Heart left ventricle (tissue), 16 donors: ENCODE measurements around the gene HSD17B1. TPM values are rescaled to one million over a fixed set of nuclear protein-coding genes. Genes with fewer than 3 reads are reported as not detected.

Experiments used
- ATAC-seq, 4 donors: fragments of 200-7000 bp; cut with Tn5 transposase; one replicate each; pipeline ENCODE4 v1.9.1; 2020 to 2022; ENCODE audit warnings: moderate library complexity in 4 of 4, mild to moderate bottlenecking in 3 of 4, moderate number of reproducible peaks in 1 of 4
- DNase-seq, 5 donors: peaks; one replicate each; pipeline ENCODE4 v3.0.0-alpha.2; 2020
- H3K27ac ChIP-seq, 12 donors: fragments of 200-600 bp; sonication (generic) in 4 of 12; one replicate each; pipeline versions ENCODE4 v1.5.0 to v1.8.0; 2016 to 2022; ENCODE audit warnings: mild to moderate bottlenecking in 2 of 12
- H3K27me3 ChIP-seq, 9 donors: fragments of 200-600 bp; sonication (generic) in 2 of 9; one replicate each; pipeline versions ENCODE4 v1.5.1 to v1.8.0; 2016 to 2022; ENCODE audit warnings: mild to moderate bottlenecking in 3 of 9
- H3K36me3 ChIP-seq, 9 donors: fragments of 200-600 bp; sonication (generic) in 2 of 9; one replicate each; pipeline versions ENCODE4 v1.5.0 to v1.8.0; 2018 to 2022; ENCODE audit warnings: mild to moderate bottlenecking in 2 of 9
- H3K4me1 ChIP-seq, 12 donors: fragments of 200-600 bp; sonication (generic) in 4 of 12; one replicate each; pipeline versions ENCODE4 v1.5.0 to v1.8.0; 2016 to 2022; ENCODE audit warnings: mild to moderate bottlenecking in 3 of 12
- H3K4me3 ChIP-seq, 12 donors: fragments of 200-600 bp; sonication (generic) in 4 of 12; one replicate each; pipeline versions ENCODE4 v1.5.0 to v1.8.0; 2017 to 2022; ENCODE audit warnings: mild to moderate bottlenecking in 9 of 12, moderate library complexity in 4 of 12
- H3K9me3 ChIP-seq, 12 donors: fragments of 200-600 bp; sonication (generic) in 4 of 12; one replicate each; pipeline versions ENCODE4 v1.5.0 to v1.8.0; 2016 to 2022; ENCODE audit warnings: mild to moderate bottlenecking in 1 of 12
- POLR2A ChIP-seq, 2 donors: fragments of 450-650 bp; IDR thresholded peaks; one replicate each; pipeline ENCODE4 v1.6.1; 2017; ENCODE audit warnings: antibody characterized with exemption in 2 of 2, mild to moderate bottlenecking in 2 of 2, moderate library complexity in 2 of 2
- WGBS, 4 donors: extraction: QIAGEN DNeasy Blood & Tissue Kit in 2 of 4; methylation state at CpG; one replicate each; pipeline versions ENCODE4 v1.1.5 to v1.1.7; 2013 to 2018; 5-methylcytosine and 5-hydroxymethylcytosine counted together
- intact Hi-C, 10 donors: fragments of 100-400 bp; cut with DNase I; formaldehyde crosslinking; loops; one replicate each; pipeline versions ENCODE4 v1.11.1 to v1.14.2; 2022
- polyA plus RNA-seq, 2 donors: library from polyadenylated mRNA; stranded (reverse); fragments of 200-250 nt; gene quantifications; one replicate each; pipeline ENCODE4 v1.2.3, GENCODE V29; 2013
- total RNA-seq, 9 donors: library from RNA; depleted of rRNA in 2 of 9; stranded (reverse); fragments of >200 nt in 2 of 9; fragmentation: NEBNext Ultra II Directional in 3 of 9; extraction: Animal tissue kit (Norgen Biotek cat#: 25700) in 3 of 9; gene quantifications; one replicate each; pipeline versions ENCODE4 v1.1.0 to v1.2.4, GENCODE V29; 2016 to 2023
- TF ChIP-seq, protein P1 (sequence below), 12 donors: fragments of 200-600 bp; sonication (generic) in 4 of 12; IDR thresholded peaks; one replicate each; pipeline versions ENCODE4 v1.5.0 to v1.8.0; 2018 to 2022; ENCODE audit warnings: antibody characterized with exemption in 12 of 12, mild to moderate bottlenecking in 5 of 12
- donor health status: ischemic (EF 13 %, LVEDD 7.1; RV severe dilation, severe dysfunction).
- donor health status: healthy with polysubstance abuse.
- donor health status: DM: no; HTN: yes; CAD: no.
- donor health status: DM: no; HTN: no; CAD: no.
- donor health status: ischemic (EF 25% LVEDD 6.9; RV normal size, moderate dysfunction).
- donor health status: ischemic (EF 25% LVEDD 5.7; RV mildly dilated, moderate dysfunction).
- donor health status: healthy.
- donor health status: DM: yes; HTN: yes; CAD: no.
- donor health status: ischemic (EF 35%, LVEDD 5.7; RV mildly dilated, moderate dysfunction).
- donor health status: nonischemic (EF 11% LVEDD 7.7; RV severe dilation, severe dysfunction).
- donor health status: DM: yes; HTN: yes; CAD: no.
- donor health status: PGD.
- donor health status: ischemic (EF 29% LVEDD 5.4; RV normal size, mild dysfunction).
- donor health status: nonischemic (EF 23%, LVEDD 6.1; RV moderate dilation, normal function).

HSD17B1 gene
- total and polyA plus RNA-seq, 11 donors = 0.32 to 1.8 (median 1.1) TPM; not detected in 1

GRCh38 chr17:42535155-42536047 is 17.3 kb upstream of the HSD17B1 start:
- no peaks in the 10 kb centered on the region for H3K9me3 ChIP-seq
- TF ChIP-seq, protein P1, sequence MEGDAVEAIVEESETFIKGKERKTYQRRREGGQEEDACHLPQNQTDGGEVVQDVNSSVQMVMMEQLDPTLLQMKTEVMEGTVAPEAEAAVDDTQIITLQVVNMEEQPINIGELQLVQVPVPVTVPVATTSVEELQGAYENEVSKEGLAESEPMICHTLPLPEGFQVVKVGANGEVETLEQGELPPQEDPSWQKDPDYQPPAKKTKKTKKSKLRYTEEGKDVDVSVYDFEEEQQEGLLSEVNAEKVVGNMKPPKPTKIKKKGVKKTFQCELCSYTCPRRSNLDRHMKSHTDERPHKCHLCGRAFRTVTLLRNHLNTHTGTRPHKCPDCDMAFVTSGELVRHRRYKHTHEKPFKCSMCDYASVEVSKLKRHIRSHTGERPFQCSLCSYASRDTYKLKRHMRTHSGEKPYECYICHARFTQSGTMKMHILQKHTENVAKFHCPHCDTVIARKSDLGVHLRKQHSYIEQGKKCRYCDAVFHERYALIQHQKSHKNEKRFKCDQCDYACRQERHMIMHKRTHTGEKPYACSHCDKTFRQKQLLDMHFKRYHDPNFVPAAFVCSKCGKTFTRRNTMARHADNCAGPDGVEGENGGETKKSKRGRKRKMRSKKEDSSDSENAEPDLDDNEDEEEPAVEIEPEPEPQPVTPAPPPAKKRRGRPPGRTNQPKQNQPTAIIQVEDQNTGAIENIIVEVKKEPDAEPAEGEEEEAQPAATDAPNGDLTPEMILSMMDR (IDR thresholded peaks at IDR 0.05) = no peak
- TF ChIP-seq POLR2A (IDR thresholded peaks at IDR 0.05) = no peak
- whole genome bisulfite sequencing, 4 donors = 36 to 46% (median 38%) methylated on average over 23 to 26 of the region's 26 CpGs
- intact Hi-C loops = no loop called here
- peak overlapping the region; percentile 28 to 97 (median 86) for H3K27ac ChIP-seq
- DNase-seq (no peak), ATAC-seq (peak in 2 of 4 donors; percentile 0 to 7)
- no peaks in the 10 kb centered on the region for H3K27me3 ChIP-seq
- peaks cover 0 to 23% (median 16%) of the 10 kb centered on the region in 9 donors for H3K36me3 ChIP-seq
- peak overlapping the region; percentile 9 to 81 (median 72) for H3K4me3 ChIP-seq
- H3K4me1 ChIP-seq = peaks cover 9 to 37% (median 22%) of the 10 kb centered on the region in 12 donors

GRCh38 chr17:42536048-42536371 is 16.7 kb upstream of the HSD17B1 start, which contains the start of gene NAGLU:
Gene NAGLU, plus strand, starts transcription at chr17:42536241. Its CDS starts 32 bp downstream, at chr17:42536273.
- 0 to 4% (median 1%) methylated on average over 5 to 40 of the region's 40 CpGs for WGBS, 4 donors
- peak within 1 kb of the TSS; percentile 26 to 81 (median 72) for H3K4me3 ChIP-seq
- ATAC-seq (peak; percentile 83 to 95 (median 90)), DNase-seq (peak; percentile 97 to 99 (median 98))
- peak within 1 kb of the TSS; percentile 28 to 97 (median 86) for H3K27ac ChIP-seq
- H3K27me3 ChIP-seq = no peaks in the 10 kb centered on the region
- peaks cover 0 to 28% (median 21%) of the 10 kb centered on the region in 9 donors for H3K36me3 ChIP-seq
- intact Hi-C loops = no loop called here
- TF ChIP-seq, protein P1 (IDR thresholded peaks at IDR 0.05) = peak in 1 of 12 donors; percentile 9
- peak in 1 of 2 donors; percentile 72 for TF ChIP-seq POLR2A (IDR thresholded peaks at IDR 0.05)
- H3K4me1 ChIP-seq = peaks cover 9 to 37% (median 22%) of the 10 kb centered on the region in 12 donors
- H3K9me3 ChIP-seq = no peaks in the 10 kb centered on the region

GRCh38 chr17:42536372-42537155 is 16.2 kb upstream of the HSD17B1 start:
- no peaks in the 10 kb centered on the region for H3K9me3 ChIP-seq
- 1 to 2% (median 1%) methylated on average over 18 to 65 of the region's 65 CpGs for WGBS, 4 donors
- peaks cover 0 to 34% (median 27%) of the 10 kb centered on the region in 9 donors for H3K36me3 ChIP-seq
- H3K27ac ChIP-seq = peak overlapping the region; percentile 28 to 97 (median 86)
- H3K4me3 ChIP-seq = peak overlapping the region; percentile 26 to 81 (median 72)
- intact Hi-C loops = no loop called here
- H3K4me1 ChIP-seq = peaks cover 9 to 34% (median 20%) of the 10 kb centered on the region in 12 donors
- DNase-seq (peak; percentile 81 to 94 (median 90)), ATAC-seq (peak; percentile 38 to 80 (median 69))
- no peaks in the 10 kb centered on the region for H3K27me3 ChIP-seq
- TF ChIP-seq, protein P1 (IDR thresholded peaks at IDR 0.05) = peak in 3 of 12 donors; percentile 14 to 20 (median 20)
- no peak for TF ChIP-seq POLR2A (IDR thresholded peaks at IDR 0.05)
